ENCODE results near the gene EIF1AD. TPM values are rescaled to one million over a fixed set of nuclear protein-coding genes. Genes with fewer than 3 reads are reported as not detected.

EIF1AD gene
- total RNA-seq, 2 donors from 2014 or later = 17.6 to 25.0 TPM

GRCh38 chr11:65988791-65989592, 13.0 kb downstream of the EIF1AD start:
- peak; percentile 85 to 93 for TF ChIP-seq CTCF (IDR thresholded peaks at IDR 0.05)
- Histone ChIP-seq H3K4me3 (no peak overlapping the region), H3K27me3 (no peaks in the 10 kb centered on the region), H3K36me3 (no peaks in the 10 kb centered on the region), H3K9me3 (no peaks in the 10 kb centered on the region), H3K4me1 (no peaks in the 10 kb centered on the region), H3K27ac (no peak overlapping the region)
- DNase-seq (ENCODE audit: low spot score) = peak; percentile 96

GRCh38 chr11:65987336-65987735, 14.6 kb downstream of the EIF1AD start:
- Histone ChIP-seq H3K36me3 (no peaks in the 10 kb centered on the region), H3K4me3 (no peak overlapping the region), H3K27me3 (no peaks in the 10 kb centered on the region), H3K4me1 (no peaks in the 10 kb centered on the region), H3K9me3 (no peaks in the 10 kb centered on the region), H3K27ac (no peak overlapping the region)
- DNase-seq (ENCODE audit: low spot score) = no peak
- no peak for TF ChIP-seq CTCF (IDR thresholded peaks at IDR 0.05)

- TF ChIP-seq CTCF (IDR thresholded peaks at IDR 0.05) = no peak
- no peaks in the 10 kb centered on the region for H3K27me3 ChIP-seq
- no peaks in the 10 kb centered on the region for H3K4me1 ChIP-seq
- H3K9me3 ChIP-seq = no peaks in the 10 kb centered on the region
- no peak overlapping the region for H3K27ac ChIP-seq
- DNase-seq (ENCODE audit: low spot score) = no peak
- H3K4me3 ChIP-seq = no peak overlapping the region
- peaks cover 8% of the 10 kb centered on the region for H3K36me3 ChIP-seq
Measured at GRCh38 chr11:65983589-65983987, 18.4 kb downstream of the EIF1AD start.

GRCh38 chr11:65982824-65983588, 19.0 kb downstream of the EIF1AD start:
- Histone ChIP-seq H3K9me3 (no peaks in the 10 kb centered on the region), H3K36me3 (peaks cover 14% of the 10 kb centered on the region), H3K4me1 (no peaks in the 10 kb centered on the region), H3K4me3 (no peak overlapping the region), H3K27ac (no peak overlapping the region), H3K27me3 (no peaks in the 10 kb centered on the region)
- DNase-seq (ENCODE audit: low spot score) = no peak
- no peak for TF ChIP-seq CTCF (IDR thresholded peaks at IDR 0.05)

- H3K4me3 ChIP-seq = no peak overlapping the region
- H3K9me3 ChIP-seq = no peaks in the 10 kb centered on the region
- no peaks in the 10 kb centered on the region for H3K27me3 ChIP-seq
- no peak overlapping the region for H3K27ac ChIP-seq
- H3K36me3 ChIP-seq = peaks cover 22% of the 10 kb centered on the region
- no peaks in the 10 kb centered on the region for H3K4me1 ChIP-seq
- DNase-seq (ENCODE audit: low spot score) = no peak
- TF ChIP-seq CTCF (IDR thresholded peaks at IDR 0.05) = no peak
Measured at GRCh38 chr11:65981972-65982823, 19.8 kb downstream of the EIF1AD start.
